Stimulated activated CD4-positive, alpha-beta T cell treated with anti-CD3 and anti-CD28 coated beads, Interleukin-4, amount 100 ng/mL, for 24 hours (primary cell): ENCODE data around the gene LIN52.

Experiments
- DNase-seq: peaks from one replicate; pipeline ENCODE4 v3.0.0-alpha.2; 2020

Gene LIN52

GRCh38 chr14:74238974-74239847 is 154.5 kb downstream of the LIN52 start, which contains the start of gene VSX2:
Gene VSX2 (plus strand): TSS chr14:74239449. CDS start chr14:74239562, 113 bp downstream.
- DNase-seq, result no peak

DNA sequence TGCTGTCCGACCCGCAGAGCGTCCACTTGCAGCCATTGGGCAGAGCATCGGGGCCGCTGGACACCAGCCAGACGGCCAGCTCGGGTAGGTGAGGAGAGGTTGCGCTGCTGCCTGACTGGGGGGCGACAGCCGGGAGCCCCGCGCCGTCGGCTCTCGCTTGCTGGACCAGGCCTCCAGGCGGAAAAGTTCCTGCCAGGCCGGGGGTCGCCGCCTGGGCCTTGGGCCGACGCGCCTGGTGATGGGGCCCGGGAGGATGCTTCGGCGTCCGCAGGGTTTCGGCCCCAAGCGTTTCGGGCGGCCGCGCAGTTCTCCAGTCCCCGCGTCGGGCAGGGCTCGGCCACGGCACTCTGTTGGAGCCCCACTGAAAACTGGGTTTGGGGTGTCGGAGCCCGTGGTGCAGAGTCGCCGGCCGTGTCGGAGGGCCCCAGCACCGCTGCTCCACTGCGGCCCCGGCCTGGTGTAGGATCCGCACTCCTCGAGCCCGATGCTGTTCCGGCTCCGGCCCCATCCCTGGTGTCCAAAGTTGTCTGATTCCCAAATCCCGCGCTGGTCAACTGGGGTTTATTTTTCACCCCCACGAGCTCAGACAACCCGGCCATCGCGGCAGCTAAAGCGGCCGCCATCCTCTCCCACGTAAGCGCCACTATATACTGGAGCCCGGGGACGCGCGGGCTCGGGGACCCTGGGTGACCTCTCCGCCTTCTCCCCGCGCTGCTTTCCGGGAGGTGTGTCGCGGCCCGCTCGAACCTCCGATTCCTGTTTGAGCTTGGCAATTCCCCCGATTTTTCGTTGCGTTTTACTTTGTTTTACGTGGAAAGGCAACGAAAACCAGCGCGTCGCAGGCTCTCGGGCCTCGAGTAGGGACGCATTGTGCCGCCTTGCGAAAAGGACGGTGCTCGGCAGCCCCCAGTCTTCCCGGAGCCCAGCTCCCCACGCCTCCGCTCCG is 155.4 kb downstream of the LIN52 start:
- DNase-seq, result no peak

DNA sequence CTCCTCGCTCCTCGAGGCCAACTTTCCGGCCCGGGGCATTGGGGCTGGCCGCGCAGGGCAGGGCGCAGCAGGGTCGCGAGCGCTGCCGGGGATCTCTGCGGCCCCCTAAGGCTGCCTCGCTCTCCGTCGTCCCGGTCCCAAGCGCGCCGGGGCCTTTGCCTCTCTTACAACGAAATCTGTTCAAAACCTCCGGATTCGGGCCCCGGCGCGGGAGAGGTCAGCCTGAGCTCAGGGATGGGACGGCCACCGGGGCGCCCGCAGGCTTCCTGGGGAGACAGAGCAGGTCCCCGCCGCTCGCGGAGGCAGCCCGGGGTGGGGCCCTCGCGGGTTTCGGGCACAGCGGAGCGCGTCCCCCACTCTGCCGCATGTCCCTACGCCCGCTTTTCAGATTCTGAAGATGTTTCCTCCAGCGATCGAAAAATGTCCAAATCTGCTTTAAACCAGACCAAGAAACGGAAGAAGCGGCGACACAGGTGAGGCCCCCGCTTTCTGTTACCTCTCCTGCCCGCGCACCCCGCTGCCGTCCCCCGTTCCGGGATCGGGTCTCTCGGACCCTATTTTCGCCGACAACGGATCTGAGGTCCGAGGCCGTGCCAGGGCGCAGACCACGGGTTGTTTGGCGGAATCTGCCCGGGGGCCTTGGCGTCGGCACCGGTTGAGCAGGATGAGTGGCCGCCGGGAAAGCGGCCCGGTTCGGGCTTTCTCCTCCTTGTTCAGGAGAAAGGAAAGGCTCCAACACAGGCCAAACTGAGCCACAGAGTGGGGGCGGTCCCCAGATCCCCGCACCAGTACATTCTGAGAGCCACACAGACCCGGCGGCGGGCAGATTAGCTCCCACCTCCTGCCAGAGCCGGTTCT is 156.3 kb downstream of the LIN52 start:
- no peak for DNase-seq

DNA sequence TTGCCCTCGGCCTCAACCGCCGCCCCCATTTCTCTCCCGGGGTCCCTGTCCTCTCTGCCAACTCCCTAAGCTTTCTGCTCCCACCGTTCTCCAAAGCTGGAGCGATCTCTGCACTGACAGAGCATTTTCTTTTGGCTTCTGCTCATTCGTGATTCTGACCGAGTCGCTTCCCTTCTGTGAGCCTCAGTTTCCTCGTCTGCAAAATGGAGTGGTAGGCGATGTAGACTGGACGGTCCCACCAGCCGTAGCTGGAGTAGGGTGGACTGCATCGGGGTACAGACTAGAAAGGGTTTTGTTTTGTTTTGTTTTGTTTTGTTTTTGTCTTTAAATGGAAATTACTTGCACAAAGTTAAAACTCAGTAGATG is 156.9 kb downstream of the LIN52 start:
- no peak for DNase-seq

- no peak for DNase-seq
These were observed 157.4 kb downstream of the LIN52 start for GRCh38 chr14:74242021-74242779.

DNA sequence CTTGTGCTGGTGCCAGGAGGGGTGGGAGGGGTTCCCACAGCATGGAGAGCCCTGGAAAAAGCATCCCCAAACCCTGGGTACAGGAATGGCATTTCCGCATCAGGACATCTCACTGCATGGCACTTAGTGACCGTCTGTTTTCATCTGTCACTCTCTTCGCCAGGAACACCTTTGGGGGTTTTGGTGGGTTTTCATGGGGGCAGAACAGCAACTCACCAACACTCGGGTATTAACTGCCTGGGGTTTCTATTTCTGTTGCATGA is 158.0 kb downstream of the LIN52 start:
- DNase-seq, result no peak

GRCh38 chr14:74243051-74243450 is 158.3 kb downstream of the LIN52 start:
- no peak for DNase-seq

- DNase-seq, result no peak
These were observed 159.4 kb downstream of the LIN52 start for GRCh38 chr14:74244115-74244514.

- no peak for DNase-seq
These were observed 160.5 kb downstream of the LIN52 start for GRCh38 chr14:74245292-74245691.

DNA sequence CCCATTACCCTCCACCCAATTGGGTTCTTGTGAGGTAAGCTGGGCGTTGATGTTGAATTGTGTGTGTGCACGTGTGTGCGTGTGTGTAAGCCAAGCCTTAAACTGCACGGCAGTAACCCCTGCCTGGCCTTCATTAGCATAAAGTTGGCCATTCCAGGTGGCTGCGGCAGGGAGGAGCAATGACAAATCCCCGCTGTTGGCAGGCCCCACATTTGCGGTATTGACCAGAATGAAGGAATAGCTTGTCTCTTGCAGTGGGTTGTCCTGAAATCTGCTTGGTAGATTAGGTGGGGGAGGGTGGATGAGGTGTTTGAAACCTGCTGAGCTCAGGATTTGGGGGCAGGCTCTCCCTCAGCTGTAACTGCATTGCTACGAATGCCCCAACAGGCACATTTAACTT is 161.8 kb downstream of the LIN52 start:
- no peak for DNase-seq

GRCh38 chr14:74248017-74248416 is 163.3 kb downstream of the LIN52 start:
- DNase-seq, result no peak

DNA sequence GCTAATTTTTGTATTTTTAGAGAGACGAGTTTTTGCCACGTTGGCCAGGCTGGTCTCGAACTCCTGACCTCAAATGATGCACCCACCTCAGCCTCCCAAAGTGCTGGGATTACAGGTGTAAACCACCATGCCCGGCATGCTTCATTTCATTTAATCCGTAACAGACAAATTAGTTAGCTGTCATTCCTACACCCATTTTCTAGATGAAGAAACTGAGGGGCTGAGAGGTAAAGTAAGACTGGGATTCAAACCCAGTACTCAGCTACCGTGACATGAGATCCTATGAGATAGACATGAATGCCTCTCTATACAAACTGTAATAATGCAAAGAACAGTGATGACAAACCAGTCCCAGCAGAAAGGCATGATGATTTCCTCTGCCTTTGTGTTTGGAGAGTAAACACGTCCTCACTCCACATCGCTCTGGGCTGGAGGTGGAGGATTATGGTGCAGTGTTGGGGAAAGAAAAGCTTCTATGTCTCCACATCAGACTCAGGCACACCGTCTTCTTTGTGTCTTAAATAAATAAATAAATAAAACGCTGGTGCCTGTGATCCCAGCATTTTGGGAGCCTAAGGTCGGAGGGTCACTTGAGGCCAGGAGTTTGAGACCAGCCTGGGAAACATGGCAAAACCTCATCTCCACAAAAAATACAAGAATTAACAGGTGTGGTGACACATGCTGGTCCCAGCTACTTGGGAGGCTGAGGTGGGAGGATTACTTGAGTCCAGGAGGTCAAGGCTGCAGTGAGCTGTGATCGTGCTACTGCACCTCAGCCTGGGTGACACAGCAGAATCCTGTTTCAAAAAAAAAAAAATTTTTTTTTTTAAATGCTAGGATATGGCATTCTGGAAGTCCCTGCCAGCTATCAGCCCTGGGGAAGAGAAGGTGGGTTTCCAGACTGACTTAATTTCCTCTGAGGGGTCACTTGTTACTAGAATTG is 164.9 kb downstream of the LIN52 start:
- no peak for DNase-seq
